ENCODE measurements around the gene CDH26. TPM values are rescaled to one million over a fixed set of nuclear protein-coding genes. Genes with fewer than 3 reads are reported as not detected.

The CDH26 gene
- total and polyA plus RNA-seq, 9 of the 15 experiments (the other 6 are each of a cell fraction or from before 2014, with no cell fraction given) = 0.07 to 0.13 (median 0.10) TPM; not detected in 4

DNA sequence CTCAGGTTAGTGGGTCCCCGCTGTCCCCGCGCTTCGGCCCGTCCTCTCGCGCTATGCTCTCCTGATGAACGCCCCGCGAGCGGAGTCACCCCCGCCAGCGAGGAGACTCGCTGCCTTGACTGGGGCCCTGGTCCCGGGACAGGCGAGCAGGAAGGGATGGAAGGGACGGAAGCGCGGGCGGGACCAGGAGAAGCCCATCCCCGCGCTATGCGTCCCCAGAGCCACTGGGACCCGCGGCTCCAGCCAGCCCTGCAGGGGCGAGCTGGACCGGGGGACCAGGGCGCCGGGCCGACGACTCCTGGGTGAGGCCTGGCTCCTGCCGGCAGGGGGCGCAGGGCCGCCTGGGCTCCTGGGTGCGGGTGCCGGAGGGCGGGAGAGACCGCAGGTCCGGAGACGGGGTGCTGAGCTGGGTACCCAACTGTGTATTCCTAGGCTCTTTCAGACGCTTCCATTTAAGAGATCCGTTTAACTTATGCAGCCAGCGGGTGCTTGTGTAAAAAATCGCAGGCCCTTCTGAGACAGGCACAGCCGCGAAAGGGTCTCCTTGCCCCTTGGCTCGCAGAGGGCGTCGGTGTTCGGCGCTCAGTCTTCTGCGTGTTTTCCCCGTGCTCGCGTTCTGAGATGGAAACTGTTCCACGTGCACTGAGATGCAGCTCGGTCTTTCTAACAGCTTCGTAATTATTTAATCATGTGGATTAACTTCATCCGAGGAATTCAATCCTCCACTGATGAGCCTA lies 24.2 kb upstream of the CDH26 start (continued):
- TF ChIP-seq, protein P1, sequence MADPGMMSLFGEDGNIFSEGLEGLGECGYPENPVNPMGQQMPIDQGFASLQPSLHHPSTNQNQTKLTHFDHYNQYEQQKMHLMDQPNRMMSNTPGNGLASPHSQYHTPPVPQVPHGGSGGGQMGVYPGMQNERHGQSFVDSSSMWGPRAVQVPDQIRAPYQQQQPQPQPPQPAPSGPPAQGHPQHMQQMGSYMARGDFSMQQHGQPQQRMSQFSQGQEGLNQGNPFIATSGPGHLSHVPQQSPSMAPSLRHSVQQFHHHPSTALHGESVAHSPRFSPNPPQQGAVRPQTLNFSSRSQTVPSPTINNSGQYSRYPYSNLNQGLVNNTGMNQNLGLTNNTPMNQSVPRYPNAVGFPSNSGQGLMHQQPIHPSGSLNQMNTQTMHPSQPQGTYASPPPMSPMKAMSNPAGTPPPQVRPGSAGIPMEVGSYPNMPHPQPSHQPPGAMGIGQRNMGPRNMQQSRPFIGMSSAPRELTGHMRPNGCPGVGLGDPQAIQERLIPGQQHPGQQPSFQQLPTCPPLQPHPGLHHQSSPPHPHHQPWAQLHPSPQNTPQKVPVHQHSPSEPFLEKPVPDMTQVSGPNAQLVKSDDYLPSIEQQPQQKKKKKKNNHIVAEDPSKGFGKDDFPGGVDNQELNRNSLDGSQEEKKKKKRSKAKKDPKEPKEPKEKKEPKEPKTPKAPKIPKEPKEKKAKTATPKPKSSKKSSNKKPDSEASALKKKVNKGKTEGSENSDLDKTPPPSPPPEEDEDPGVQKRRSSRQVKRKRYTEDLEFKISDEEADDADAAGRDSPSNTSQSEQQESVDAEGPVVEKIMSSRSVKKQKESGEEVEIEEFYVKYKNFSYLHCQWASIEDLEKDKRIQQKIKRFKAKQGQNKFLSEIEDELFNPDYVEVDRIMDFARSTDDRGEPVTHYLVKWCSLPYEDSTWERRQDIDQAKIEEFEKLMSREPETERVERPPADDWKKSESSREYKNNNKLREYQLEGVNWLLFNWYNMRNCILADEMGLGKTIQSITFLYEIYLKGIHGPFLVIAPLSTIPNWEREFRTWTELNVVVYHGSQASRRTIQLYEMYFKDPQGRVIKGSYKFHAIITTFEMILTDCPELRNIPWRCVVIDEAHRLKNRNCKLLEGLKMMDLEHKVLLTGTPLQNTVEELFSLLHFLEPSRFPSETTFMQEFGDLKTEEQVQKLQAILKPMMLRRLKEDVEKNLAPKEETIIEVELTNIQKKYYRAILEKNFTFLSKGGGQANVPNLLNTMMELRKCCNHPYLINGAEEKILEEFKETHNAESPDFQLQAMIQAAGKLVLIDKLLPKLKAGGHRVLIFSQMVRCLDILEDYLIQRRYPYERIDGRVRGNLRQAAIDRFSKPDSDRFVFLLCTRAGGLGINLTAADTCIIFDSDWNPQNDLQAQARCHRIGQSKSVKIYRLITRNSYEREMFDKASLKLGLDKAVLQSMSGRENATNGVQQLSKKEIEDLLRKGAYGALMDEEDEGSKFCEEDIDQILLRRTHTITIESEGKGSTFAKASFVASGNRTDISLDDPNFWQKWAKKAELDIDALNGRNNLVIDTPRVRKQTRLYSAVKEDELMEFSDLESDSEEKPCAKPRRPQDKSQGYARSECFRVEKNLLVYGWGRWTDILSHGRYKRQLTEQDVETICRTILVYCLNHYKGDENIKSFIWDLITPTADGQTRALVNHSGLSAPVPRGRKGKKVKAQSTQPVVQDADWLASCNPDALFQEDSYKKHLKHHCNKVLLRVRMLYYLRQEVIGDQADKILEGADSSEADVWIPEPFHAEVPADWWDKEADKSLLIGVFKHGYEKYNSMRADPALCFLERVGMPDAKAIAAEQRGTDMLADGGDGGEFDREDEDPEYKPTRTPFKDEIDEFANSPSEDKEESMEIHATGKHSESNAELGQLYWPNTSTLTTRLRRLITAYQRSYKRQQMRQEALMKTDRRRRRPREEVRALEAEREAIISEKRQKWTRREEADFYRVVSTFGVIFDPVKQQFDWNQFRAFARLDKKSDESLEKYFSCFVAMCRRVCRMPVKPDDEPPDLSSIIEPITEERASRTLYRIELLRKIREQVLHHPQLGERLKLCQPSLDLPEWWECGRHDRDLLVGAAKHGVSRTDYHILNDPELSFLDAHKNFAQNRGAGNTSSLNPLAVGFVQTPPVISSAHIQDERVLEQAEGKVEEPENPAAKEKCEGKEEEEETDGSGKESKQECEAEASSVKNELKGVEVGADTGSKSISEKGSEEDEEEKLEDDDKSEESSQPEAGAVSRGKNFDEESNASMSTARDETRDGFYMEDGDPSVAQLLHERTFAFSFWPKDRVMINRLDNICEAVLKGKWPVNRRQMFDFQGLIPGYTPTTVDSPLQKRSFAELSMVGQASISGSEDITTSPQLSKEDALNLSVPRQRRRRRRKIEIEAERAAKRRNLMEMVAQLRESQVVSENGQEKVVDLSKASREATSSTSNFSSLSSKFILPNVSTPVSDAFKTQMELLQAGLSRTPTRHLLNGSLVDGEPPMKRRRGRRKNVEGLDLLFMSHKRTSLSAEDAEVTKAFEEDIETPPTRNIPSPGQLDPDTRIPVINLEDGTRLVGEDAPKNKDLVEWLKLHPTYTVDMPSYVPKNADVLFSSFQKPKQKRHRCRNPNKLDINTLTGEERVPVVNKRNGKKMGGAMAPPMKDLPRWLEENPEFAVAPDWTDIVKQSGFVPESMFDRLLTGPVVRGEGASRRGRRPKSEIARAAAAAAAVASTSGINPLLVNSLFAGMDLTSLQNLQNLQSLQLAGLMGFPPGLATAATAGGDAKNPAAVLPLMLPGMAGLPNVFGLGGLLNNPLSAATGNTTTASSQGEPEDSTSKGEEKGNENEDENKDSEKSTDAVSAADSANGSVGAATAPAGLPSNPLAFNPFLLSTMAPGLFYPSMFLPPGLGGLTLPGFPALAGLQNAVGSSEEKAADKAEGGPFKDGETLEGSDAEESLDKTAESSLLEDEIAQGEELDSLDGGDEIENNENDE (IDR thresholded peaks at IDR 0.05; ENCODE audit: low read depth, low read length) = no peak
- peak; percentile 91 for TF ChIP-seq L3MBTL2 (IDR thresholded peaks at IDR 0.05)
